Activated CD8-positive, alpha-beta T cell treated with anti-CD3 and anti-CD28 coated beads for 36 hours (primary cell): ENCODE data around the gene TAPBPL. TPM values are rescaled to one million over a fixed set of nuclear protein-coding genes. Genes with fewer than 3 reads are reported as not detected.
"Not testable (repeated sequence)": the region's sequence is repeated elsewhere in the genome, so short reads cannot be mapped to it uniquely, and the experiment has no call there.

Source experiments
- ATAC-seq: fragments of 200-7000 bp; cut with Tn5 transposase; one replicate; pipeline ENCODE4 v1.10.0; 2021; ENCODE audit warnings: mild to moderate bottlenecking, moderate library complexity
- CTCF ChIA-PET: fragments of 350-600 bp; sonication (Branson Sonifier 250); formaldehyde crosslinking; loops from one replicate; lab custom pipeline; 2021; ENCODE audit warnings: antibody characterized with exemption; lab: Charles Lee
- POLR2A ChIA-PET: fragments of 350-600 bp; sonication (Branson Sonifier 250); formaldehyde crosslinking; loops from one replicate; lab custom pipeline; 2021; ENCODE audit warnings: antibody characterized with exemption; lab: Charles Lee
- DNase-seq: peaks from one replicate; pipeline ENCODE4 v3.0.0-alpha.2; 2020
- H3K27ac Mint-ChIP-seq: one replicate; pipeline ENCODE4 v1.8.0; 2021; ENCODE audit warnings: mild to moderate bottlenecking, mixed read lengths
- H3K27me3 Mint-ChIP-seq: one replicate; pipeline ENCODE4 v1.8.0; 2021; ENCODE audit warnings: mixed read lengths
- H3K36me3 Mint-ChIP-seq: one replicate; pipeline ENCODE4 v1.8.0; 2021; ENCODE audit warnings: low read depth, mixed read lengths
- H3K4me1 Mint-ChIP-seq: one replicate; pipeline ENCODE4 v1.8.0; 2021; ENCODE audit warnings: low read depth, mixed read lengths
- H3K4me3 Mint-ChIP-seq: one replicate; pipeline ENCODE4 v1.8.0; 2021; ENCODE audit warnings: mild to moderate bottlenecking, moderate library complexity, mixed read lengths
- H3K9me3 Mint-ChIP-seq: one replicate; pipeline ENCODE4 v1.8.0; 2021; ENCODE audit warnings: mixed read lengths
- intact Hi-C: fragments of 100-400 bp; cut with micrococcal nuclease; formaldehyde crosslinking; loops from one replicate; pipeline ENCODE4 v1.10.0; 2022
- total RNA-seq, 2 experiments: library from RNA; stranded (reverse); gene quantifications; one replicate each; pipeline ENCODE4 v1.2.3, GENCODE V29; 2021
- TF ChIP-seq, protein P1 (sequence below): fragments of 200-600 bp; IDR thresholded peaks from one replicate; pipeline ENCODE4 v1.8.0; 2022; ENCODE audit warnings: antibody characterized with exemption, mild to moderate bottlenecking

Gene TAPBPL
- total RNA-seq, 2 experiments from 2014 or later: 23.3 to 28.0 TPM

DNA sequence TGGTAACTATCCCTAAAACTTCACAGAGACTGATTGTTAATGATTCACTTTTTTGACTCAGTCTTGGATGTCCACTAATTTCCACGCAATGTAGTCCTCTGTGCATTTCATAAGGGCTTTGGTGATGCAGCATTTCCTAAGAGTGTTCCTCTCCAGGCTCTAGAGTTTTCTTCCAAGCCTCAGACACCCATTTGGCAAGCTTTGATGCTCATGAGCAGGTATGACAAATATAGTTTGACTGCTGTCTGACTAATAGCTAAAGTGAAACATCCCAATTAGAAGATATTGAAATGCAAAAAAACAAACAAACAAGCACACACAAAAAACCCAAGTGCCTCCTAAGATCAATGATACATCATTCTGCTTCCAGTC is 20.1 kb downstream of the TAPBPL start:
- H3K36me3 Mint-ChIP-seq: peaks cover 31% of the 10 kb centered on the region
- H3K9me3 Mint-ChIP-seq: no peaks in the 10 kb centered on the region
- intact Hi-C loops: no loop called here
- TF ChIP-seq, protein P1, sequence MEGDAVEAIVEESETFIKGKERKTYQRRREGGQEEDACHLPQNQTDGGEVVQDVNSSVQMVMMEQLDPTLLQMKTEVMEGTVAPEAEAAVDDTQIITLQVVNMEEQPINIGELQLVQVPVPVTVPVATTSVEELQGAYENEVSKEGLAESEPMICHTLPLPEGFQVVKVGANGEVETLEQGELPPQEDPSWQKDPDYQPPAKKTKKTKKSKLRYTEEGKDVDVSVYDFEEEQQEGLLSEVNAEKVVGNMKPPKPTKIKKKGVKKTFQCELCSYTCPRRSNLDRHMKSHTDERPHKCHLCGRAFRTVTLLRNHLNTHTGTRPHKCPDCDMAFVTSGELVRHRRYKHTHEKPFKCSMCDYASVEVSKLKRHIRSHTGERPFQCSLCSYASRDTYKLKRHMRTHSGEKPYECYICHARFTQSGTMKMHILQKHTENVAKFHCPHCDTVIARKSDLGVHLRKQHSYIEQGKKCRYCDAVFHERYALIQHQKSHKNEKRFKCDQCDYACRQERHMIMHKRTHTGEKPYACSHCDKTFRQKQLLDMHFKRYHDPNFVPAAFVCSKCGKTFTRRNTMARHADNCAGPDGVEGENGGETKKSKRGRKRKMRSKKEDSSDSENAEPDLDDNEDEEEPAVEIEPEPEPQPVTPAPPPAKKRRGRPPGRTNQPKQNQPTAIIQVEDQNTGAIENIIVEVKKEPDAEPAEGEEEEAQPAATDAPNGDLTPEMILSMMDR: no peak
- peaks cover 31% of the 10 kb centered on the region for H3K4me1 Mint-ChIP-seq
- peak overlapping the region; percentile 0 for H3K4me3 Mint-ChIP-seq
- no peak overlapping the region for H3K27ac Mint-ChIP-seq
- CTCF ChIA-PET: interaction anchor here (1.3 to 5.9 kb wide), 3 partner anchors 19 to 66 kb away, joined by 3 to 56 read pairs (median 12); no protein-coding TSS in a partner anchor
- DNase-seq (no peak), ATAC-seq (no peak)
- H3K27me3 Mint-ChIP-seq: no peaks in the 10 kb centered on the region
- POLR2A ChIA-PET: interaction anchor here (1.2 to 6.7 kb wide), 4 partner anchors 20 to 56 kb away, joined by 3 to 110 read pairs (median 12); partner anchors contain the start of genes CD27, MRPL51 and TAPBPL

DNA sequence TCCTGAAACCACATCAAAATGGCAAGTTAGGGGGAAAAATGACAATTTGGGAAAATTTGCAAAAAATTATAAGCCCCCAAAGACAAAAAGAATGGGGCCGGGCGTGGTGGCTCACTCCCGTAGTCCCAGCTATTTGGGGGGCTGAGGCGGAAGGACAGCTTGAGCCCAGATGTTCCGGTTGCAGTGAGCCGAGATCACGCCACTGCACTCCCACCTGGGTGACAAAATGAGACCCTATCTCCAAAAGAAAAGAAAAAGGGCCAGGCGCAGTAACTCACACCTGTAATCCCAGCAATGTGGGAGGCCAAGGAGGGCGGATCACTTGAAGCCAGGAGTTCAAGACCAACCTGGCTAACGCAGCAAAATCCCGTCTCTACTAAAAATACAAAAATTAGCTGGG is 20.6 kb downstream of the TAPBPL start:
- H3K4me3 Mint-ChIP-seq: no peak overlapping the region

DNA sequence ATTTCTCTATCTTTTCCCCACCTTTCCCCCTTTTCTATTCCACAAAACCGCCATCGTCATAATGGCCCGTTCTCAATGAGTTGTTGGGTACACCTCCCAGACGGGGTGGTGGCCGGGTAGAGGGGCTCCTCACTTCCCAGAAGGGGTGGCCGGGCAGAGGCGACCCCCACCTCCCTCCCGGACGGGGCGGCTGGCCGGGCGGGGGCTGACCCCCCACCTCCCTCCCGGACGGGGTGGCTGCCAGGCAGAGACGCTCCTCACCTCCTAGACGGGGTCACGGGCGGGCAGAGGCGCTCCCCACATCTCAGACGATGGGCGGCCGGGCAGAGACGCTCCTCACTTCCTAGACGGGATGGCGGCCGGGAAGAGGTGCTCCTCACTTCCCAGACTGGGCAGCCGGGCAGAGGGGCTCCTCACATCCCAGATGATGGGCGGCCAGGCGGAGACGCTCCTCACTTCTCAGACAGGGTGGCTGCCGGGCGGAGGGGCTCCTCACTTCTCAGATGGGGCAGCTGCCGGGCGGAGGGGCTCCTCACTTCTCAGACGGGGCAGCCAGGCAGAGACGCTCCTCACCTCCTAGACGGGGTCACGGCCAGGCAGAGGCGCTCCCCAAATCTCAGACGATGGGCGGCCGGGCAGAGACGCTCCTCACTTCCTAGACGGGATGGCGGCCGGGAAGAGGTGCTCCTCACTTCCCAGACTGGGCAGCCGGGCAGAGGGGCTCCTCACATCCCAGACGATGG is 23.6 kb downstream of the TAPBPL start:
- H3K4me3 Mint-ChIP-seq, ATAC-seq, H3K27me3 Mint-ChIP-seq, intact Hi-C loops, H3K9me3 Mint-ChIP-seq, POLR2A ChIA-PET, H3K36me3 Mint-ChIP-seq, DNase-seq, H3K27ac Mint-ChIP-seq: not testable (repeated sequence)
- CTCF ChIA-PET: interaction anchor here (1.3 kb wide), 1 partner anchor 10 kb away, joined by 3 read pairs; no protein-coding TSS in a partner anchor
- peaks cover 12% of the 10 kb centered on the region for H3K4me1 Mint-ChIP-seq

More for the DNA sequence above, 20.6 kb downstream of the TAPBPL start:
- Mint-ChIP-seq H3K27ac (no peak overlapping the region), H3K27me3 (no peaks in the 10 kb centered on the region), H3K4me1 (peaks cover 26% of the 10 kb centered on the region), H3K36me3 (peaks cover 26% of the 10 kb centered on the region), H3K9me3 (no peaks in the 10 kb centered on the region)
- ChIA-PET POLR2A (interaction anchor here (0.6 to 6.7 kb wide), 4 partner anchors 20 to 56 kb away, joined by 3 to 110 read pairs (median 12); partner anchors contain the start of genes CD27, MRPL51 and TAPBPL), CTCF (interaction anchor here (1.3 to 5.9 kb wide), 2 partner anchors 19 to 48 kb away, joined by 3 to 56 read pairs; no protein-coding TSS in a partner anchor)
- intact Hi-C loops: no loop called here
- TF ChIP-seq, protein P1: no peak
- no peak for DNase-seq
- ATAC-seq: no peak

DNA sequence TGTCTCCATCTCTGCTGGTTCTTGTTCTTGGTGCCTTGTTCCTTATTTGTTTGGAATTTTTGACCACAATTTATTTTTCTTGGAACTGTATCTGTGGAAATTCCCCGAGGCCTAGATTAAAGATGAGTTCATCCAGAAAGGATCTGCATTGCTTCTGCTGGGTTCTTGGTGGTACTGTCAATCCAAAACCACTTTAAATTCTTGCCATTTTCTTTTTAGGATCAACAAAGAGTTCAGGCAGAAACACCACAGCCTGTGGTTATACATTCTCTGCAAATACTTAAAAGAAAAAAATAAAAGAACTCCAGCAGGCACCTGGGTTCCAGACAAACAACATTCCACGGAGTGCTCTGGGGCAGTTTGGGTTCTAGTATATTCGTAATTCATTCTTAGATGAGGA is 24.6 kb downstream of the TAPBPL start:
- POLR2A ChIA-PET: no interaction called here
- intact Hi-C loops: no loop called here
- CTCF ChIA-PET: no interaction called here
- Mint-ChIP-seq H3K27ac (no peak overlapping the region), H3K4me3 (no peak overlapping the region), H3K4me1 (peaks cover 6% of the 10 kb centered on the region), H3K36me3 (no peaks in the 10 kb centered on the region), H3K9me3 (no peaks in the 10 kb centered on the region), H3K27me3 (no peaks in the 10 kb centered on the region)
- TF ChIP-seq, protein P1: no peak
- DNase-seq: no peak
- ATAC-seq: no peak

DNA sequence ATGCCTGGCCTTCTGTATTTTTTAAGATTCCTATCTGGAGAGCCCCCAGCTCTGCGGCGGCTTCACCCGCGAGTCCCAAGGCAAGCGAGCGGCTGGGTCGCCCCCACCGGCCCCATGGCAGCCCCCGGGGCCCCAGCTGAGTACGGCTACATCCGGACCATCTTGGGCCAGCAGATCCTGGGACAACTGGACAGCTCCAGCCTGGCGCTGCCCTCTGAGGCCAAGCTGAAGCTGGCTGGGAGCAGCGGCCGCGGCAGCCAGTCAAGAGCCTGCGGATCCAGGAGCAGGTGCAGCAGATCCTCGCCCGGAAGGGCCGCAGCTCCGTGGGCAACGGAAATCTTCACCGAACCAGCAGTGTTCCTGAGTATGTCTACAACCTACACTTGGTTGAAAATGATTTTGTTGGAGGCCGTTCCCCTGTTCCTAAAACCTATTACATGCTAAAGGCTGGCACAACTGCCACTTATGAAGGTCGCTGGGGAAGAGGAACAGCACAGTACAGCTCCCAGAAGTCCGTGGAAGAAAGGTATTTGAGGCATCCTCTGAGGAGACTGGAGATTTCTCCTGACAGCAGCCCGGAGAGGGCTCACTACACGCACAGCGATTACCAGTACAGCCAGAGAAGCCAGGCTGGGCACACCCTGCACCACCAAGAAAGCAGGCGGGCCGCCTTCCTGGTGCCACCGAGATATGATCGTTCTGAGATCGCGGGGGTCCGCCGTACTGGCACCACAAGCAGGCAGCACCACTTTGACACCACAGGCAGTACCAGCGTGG is 25.9 kb downstream of the TAPBPL start:
- H3K27me3 Mint-ChIP-seq, H3K4me1 Mint-ChIP-seq, H3K36me3 Mint-ChIP-seq, H3K4me3 Mint-ChIP-seq, ATAC-seq, DNase-seq, H3K9me3 Mint-ChIP-seq, intact Hi-C loops, H3K27ac Mint-ChIP-seq: not testable (repeated sequence)
- POLR2A ChIA-PET: interaction anchor here (1.4 kb wide), 1 partner anchor 9 kb away, joined by 5 read pairs; no protein-coding TSS in a partner anchor
- CTCF ChIA-PET: interaction anchor here (1.5 to 1.6 kb wide), 2 partner anchors 9 to 61 kb away, joined by 3 to 4 read pairs; no protein-coding TSS in a partner anchor
